ENCODE results near the gene MIXL1.
A peak's percentile ranks its signal among the peaks of the same experiment; 100 is the strongest.

The MIXL1 gene

GRCh38 chr1:226185141-226186036 lies 38.1 kb upstream of the MIXL1 start:
- Histone ChIP-seq H3F3A (ENCODE audit: insufficient read depth, low read length) (no peaks in the 10 kb centered on the region), H3K4me1 (ENCODE audit: insufficient read depth, low read length, severe bottlenecking) (peaks cover 51% of the 10 kb centered on the region), H3K9me2 (ENCODE audit: low read depth, low read length) (no peaks in the 10 kb centered on the region), H3K27ac (ENCODE audit: low read depth, low read length, poor library complexity, severe bottlenecking) (peak overlapping the region; percentile 19), H2AFZ (ENCODE audit: low read length) (no peak overlapping the region), H3K9ac (ENCODE audit: low read length) (peak overlapping the region; percentile 87), H3K4me2 (ENCODE audit: low read length) (peak overlapping the region; percentile 71), H3K79me2 (ENCODE audit: insufficient read depth, low read length) (peaks cover 51% of the 10 kb centered on the region), H3K27me3 (ENCODE audit: insufficient read depth, low read length) (no peaks in the 10 kb centered on the region), H3K36me3 (ENCODE audit: insufficient read depth, low read length) (peaks cover 19% of the 10 kb centered on the region), H4K20me1 (ENCODE audit: insufficient read depth, low read length) (no peaks in the 10 kb centered on the region), H3K4me3 (ENCODE audit: low read depth, low read length, poor library complexity, severe bottlenecking) (peak overlapping the region; percentile 96), H3K9me3 (ENCODE audit: low read length) (no peaks in the 10 kb centered on the region)
- TF ChIP-seq EZH2 (IDR thresholded peaks at IDR 0.05; ENCODE audit: borderline replicate concordance, low read length): no peak
- TF ChIP-seq CTCF (IDR thresholded peaks at IDR 0.05; ENCODE audit: low read length): no peak

- Histone ChIP-seq H3K27ac (ENCODE audit: low read depth, low read length, poor library complexity, severe bottlenecking) (peak within 1 kb of the TSS; percentile 78), H3K4me3 (ENCODE audit: low read depth, low read length, poor library complexity, severe bottlenecking) (peak within 1 kb of the TSS; percentile 96), H3K27me3 (ENCODE audit: insufficient read depth, low read length) (no peaks in the 10 kb centered on the region), H4K20me1 (ENCODE audit: insufficient read depth, low read length) (no peaks in the 10 kb centered on the region), H3K79me2 (ENCODE audit: insufficient read depth, low read length) (peaks cover 44% of the 10 kb centered on the region), H3K9me2 (ENCODE audit: low read depth, low read length) (no peaks in the 10 kb centered on the region), H3K9me3 (ENCODE audit: low read length) (no peaks in the 10 kb centered on the region), H3K4me2 (ENCODE audit: low read length) (peak within 1 kb of the TSS; percentile 71), H3K36me3 (ENCODE audit: insufficient read depth, low read length) (peaks cover 11% of the 10 kb centered on the region; the same call in 1 of the 2 replicates), H3K9ac (ENCODE audit: low read length) (peak within 1 kb of the TSS; percentile 87), H2AFZ (ENCODE audit: low read length) (no peak within 1 kb of the TSS), H3F3A (ENCODE audit: insufficient read depth, low read length) (no peaks in the 10 kb centered on the region), H3K4me1 (ENCODE audit: insufficient read depth, low read length, severe bottlenecking) (peaks cover 46% of the 10 kb centered on the region)
- TF ChIP-seq CTCF (IDR thresholded peaks at IDR 0.05; ENCODE audit: low read length) (no peak), EZH2 (IDR thresholded peaks at IDR 0.05; ENCODE audit: borderline replicate concordance, low read length) (no peak)
Measured at GRCh38 chr1:226186124-226187018, 37.1 kb upstream of the MIXL1 start, which contains the start of gene ACBD3. Gene ACBD3 (minus strand): TSS chr1:226186741. CDS start chr1:226186675, 66 bp downstream.

GRCh38 chr1:226187019-226187322 lies 36.5 kb upstream of the MIXL1 start:
- H3K27ac ChIP-seq (ENCODE audit: low read depth, low read length, poor library complexity, severe bottlenecking): peak overlapping the region; percentile 78
- H3K4me1 ChIP-seq (ENCODE audit: insufficient read depth, low read length, severe bottlenecking): peaks cover 40% of the 10 kb centered on the region
- H3K4me2 ChIP-seq (ENCODE audit: low read length): peak overlapping the region; percentile 71
- H3F3A ChIP-seq (ENCODE audit: insufficient read depth, low read length): no peaks in the 10 kb centered on the region
- H3K36me3 ChIP-seq (ENCODE audit: insufficient read depth, low read length): peaks cover 8% of the 10 kb centered on the region; the same call in 1 of the 2 replicates
- peak overlapping the region; percentile 87 for H3K9ac ChIP-seq (ENCODE audit: low read length)
- H3K27me3 ChIP-seq (ENCODE audit: insufficient read depth, low read length): no peaks in the 10 kb centered on the region
- H4K20me1 ChIP-seq (ENCODE audit: insufficient read depth, low read length): no peaks in the 10 kb centered on the region
- no peaks in the 10 kb centered on the region for H3K9me2 ChIP-seq (ENCODE audit: low read depth, low read length)
- H3K9me3 ChIP-seq (ENCODE audit: low read length): no peaks in the 10 kb centered on the region
- peaks cover 38% of the 10 kb centered on the region for H3K79me2 ChIP-seq (ENCODE audit: insufficient read depth, low read length)
- TF ChIP-seq CTCF (IDR thresholded peaks at IDR 0.05; ENCODE audit: low read length) (no peak), EZH2 (IDR thresholded peaks at IDR 0.05; ENCODE audit: borderline replicate concordance, low read length) (no peak)
- H3K4me3 ChIP-seq (ENCODE audit: low read depth, low read length, poor library complexity, severe bottlenecking): peak overlapping the region; percentile 96
- H2AFZ ChIP-seq (ENCODE audit: low read length): no peak overlapping the region
